Epithelial cell of esophagus (primary cell): Measurements from ENCODE around the gene ADARB2.
A peak's percentile ranks its signal among the peaks of the same experiment; 100 is the strongest.

Experiments
- DNase-seq: peaks from one replicate; pipeline ENCODE4 v3.0.0; 2010; ENCODE audit warnings: low read depth
- H3K4me3 ChIP-seq: 2 replicates; pipeline ENCODE4 v1.5.1; 2011; ENCODE audit warnings: mild to moderate bottlenecking, low read length, control low read depth
- CTCF ChIP-seq: IDR thresholded peaks from 2 replicates; pipeline ENCODE4 v1.5.1; 2011; ENCODE audit warnings: low read depth, mild to moderate bottlenecking, low read length, control low read depth, inconsistent platforms; ENCODE audit not compliant: insufficient read depth; ENCODE audit errors: missing control alignments

The ADARB2 gene

GRCh38 chr10:1731592-1731991 is 5.7 kb downstream of the ADARB2 start:
- no peak for TF ChIP-seq CTCF
- no peak for DNase-seq
- H3K4me3 ChIP-seq, result no peak overlapping the region

- no peak for TF ChIP-seq CTCF
- H3K4me3 ChIP-seq, result no peak overlapping the region
- no peak for DNase-seq
Measured at GRCh38 chr10:1729751-1730150, 7.6 kb downstream of the ADARB2 start.

GRCh38 chr10:1726861-1727260 is 10.5 kb downstream of the ADARB2 start:
- no peak for DNase-seq

GRCh38 chr10:1724921-1725488 is 12.3 kb downstream of the ADARB2 start:
- TF ChIP-seq CTCF, result no peak
- peak; percentile 30 for DNase-seq
- no peak overlapping the region for H3K4me3 ChIP-seq

More at GRCh38 chr10:1726861-1727260, 10.5 kb downstream of the ADARB2 start:
- no peak for TF ChIP-seq CTCF
- H3K4me3 ChIP-seq, result no peak overlapping the region

GRCh38 chr10:1716839-1717238 is 20.5 kb downstream of the ADARB2 start:
- no peak for TF ChIP-seq CTCF

GRCh38 chr10:1715821-1716220 is 21.5 kb downstream of the ADARB2 start:
- H3K4me3 ChIP-seq, result no peak overlapping the region
- TF ChIP-seq CTCF, result no peak
- peak; percentile 10 for DNase-seq

More at GRCh38 chr10:1716839-1717238, 20.5 kb downstream of the ADARB2 start:
- no peak for DNase-seq
- H3K4me3 ChIP-seq, result no peak overlapping the region
